HG03565 (cell line): ENCODE data around the gene NOL8.

Source experiments
- ATAC-seq: cut with Tn5 transposase; IDR thresholded peaks from one replicate; pipeline ENCODE4 v1.9.1; 2021; ENCODE audit warnings: mild to moderate bottlenecking, moderate library complexity; ENCODE audit not compliant: unreplicated experiment

NOL8 gene

DNA sequence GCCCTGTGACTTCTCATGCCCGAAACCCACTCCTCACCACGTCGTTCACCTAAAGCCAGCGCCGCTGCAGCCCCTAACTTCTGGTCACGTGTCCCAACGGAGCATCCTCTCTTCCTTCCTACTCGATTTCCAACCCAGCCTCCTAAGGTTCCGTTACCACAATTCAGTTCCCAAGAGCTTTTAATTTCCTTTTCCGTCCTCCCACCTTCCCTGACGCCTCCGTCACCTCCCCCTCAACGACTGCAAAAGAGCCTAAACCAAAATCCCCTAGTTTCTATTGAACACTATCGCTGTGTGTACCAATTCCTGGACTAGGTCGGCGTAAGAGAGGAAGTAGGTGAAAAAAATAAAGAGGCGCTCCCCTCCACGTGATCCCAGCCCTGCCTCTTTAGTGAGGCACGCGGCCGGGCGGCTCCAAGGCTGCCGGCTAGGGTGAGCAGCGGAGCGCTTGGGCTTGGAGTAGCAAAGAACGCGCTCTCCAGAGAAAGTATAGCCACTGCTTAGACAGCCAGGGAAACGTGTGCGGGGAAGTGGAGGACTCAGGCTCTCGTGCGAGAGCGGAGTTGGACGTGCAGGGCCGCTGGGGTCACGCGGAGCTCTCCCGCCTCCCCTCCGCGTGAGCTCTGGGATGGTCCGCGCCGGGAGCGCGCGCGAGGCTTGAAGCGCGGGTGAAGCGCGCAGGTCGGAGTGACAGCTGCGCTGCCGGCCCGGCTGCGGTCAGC, at the start of gene NOL8, which contains the start of gene CENPP:
Gene NOL8, minus strand, starts transcription at position 82 of the 722 bp plus-strand sequence. CDS start 1,189 bp downstream, outside the sequence.
Gene CENPP, plus strand, starts transcription at position 685 of the 722 bp plus-strand sequence.
- peak; percentile 70 for ATAC-seq

DNA sequence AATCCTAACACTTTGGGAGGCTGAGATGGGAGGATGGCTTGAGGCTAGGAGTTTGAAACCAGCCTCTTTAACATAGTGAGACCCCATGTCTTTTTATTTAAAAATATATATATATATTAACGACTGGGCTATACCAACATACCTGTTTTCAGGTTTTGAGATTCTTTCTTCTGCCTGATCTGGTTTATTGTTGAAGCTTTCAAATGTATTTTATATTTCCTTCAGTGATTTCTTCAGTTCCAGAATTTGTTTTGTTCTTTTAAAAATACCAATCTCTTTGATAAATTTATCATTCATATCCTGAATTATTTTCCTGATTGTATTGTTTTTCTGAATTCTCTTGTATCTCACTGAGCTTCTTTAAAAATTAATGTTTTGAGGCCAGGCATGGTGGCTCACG, 48.0 kb upstream of the NOL8 start:
- ATAC-seq: no peak

DNA sequence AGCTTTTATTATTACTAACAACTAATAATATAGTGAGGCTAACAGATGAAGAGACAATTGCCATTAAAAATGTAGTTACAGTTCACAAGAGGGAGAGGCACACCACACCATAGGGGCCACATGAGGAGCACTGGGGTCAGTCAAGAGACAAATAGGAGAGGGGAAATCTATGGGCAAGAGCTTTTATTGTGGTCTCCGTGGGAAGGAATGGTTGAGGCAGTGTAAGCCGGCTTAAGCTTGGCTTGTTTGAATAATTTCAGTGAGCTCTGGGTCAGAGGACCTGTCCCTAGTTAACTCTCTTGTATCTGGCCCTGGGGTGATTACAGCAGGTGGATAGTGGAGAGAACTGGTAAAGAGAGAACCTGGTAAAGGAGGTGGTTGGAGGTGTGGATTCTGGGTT, 43.9 kb upstream of the NOL8 start:
- ATAC-seq: no peak

DNA sequence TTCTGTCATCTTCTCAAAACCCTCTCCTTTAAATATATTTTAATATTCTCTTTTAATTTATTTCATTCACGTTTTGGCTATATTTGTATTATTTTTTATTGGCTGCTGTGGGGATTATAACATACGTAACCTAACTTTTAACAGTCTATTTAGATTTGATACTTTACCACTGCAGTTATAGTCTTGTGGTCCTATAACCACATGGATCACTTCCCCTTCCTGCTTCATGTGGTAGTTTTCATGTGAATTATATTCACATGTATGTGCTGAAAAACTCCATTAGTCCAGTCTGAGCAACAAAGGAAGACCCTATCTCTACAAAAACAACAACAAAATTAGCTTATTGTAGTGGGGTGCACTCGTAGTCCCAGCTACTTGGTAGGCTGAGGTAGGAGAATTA, 34.9 kb upstream of the NOL8 start:
- no peak for ATAC-seq

DNA sequence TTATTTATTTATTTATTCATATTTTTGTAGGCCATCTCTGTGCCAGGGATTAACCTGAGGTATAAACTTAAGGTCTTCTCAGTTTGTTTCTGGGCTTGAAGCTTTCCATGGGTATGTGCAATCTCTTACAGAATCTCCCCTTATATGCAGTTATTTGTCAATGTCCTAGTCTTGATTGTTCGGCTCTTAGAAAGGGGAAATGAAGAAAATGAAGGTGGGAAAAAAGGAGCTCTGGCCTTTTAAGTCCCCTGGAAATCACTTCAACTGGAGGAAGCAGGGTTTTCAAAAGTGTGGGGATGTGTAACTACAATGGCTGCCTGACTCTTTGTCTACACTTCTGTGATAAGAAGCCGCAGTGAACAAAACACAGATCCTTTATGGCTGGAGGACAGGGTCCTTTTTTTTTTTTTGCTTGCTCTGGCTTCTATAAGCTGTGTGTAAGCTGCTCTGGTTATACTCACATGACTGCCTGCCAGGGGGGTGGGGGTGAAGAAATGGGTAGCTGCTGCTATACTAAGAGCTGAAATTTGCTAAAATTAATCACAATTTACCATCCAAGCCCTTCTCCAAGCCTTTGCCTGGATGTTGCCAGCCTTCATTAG, 34.3 kb upstream of the NOL8 start:
- no peak for ATAC-seq

DNA sequence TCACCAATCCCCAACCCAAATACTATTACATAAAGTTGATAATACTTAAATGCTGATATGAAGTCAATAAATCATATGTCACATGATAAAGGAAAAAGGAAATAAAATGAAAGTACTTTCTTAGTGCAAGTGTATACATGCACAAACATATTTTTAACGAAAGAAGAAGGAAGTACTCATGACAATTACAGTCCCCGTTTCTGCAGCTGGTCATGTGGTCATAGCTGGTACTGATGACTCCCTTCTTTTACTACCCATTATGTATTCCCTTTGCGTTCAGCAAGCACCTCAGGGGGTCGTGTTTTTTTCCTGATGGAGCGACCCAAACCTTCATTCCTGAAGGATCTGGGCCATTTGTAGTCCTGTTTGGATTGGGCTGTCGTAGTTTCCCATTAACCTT, 27.9 kb upstream of the NOL8 start:
- ATAC-seq: no peak

DNA sequence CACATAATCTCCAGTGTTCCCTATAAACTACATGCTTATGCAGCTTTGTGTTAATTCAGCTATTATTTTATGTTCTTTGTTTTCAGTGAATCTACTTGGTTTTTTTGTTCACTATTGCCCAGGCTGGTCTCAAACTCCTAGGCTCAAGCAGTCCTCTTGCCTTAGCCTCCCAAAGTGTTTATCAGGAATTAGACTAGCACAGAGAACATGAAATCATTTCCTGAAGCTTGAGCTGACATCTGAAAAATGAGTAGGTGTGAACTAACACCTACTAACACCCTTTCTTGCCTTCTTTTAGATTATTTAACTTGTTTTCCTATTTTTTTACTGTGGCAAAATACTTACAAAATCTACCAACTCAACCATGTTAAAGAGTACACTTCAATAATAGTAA, 25.6 kb upstream of the NOL8 start:
- no peak for ATAC-seq

DNA sequence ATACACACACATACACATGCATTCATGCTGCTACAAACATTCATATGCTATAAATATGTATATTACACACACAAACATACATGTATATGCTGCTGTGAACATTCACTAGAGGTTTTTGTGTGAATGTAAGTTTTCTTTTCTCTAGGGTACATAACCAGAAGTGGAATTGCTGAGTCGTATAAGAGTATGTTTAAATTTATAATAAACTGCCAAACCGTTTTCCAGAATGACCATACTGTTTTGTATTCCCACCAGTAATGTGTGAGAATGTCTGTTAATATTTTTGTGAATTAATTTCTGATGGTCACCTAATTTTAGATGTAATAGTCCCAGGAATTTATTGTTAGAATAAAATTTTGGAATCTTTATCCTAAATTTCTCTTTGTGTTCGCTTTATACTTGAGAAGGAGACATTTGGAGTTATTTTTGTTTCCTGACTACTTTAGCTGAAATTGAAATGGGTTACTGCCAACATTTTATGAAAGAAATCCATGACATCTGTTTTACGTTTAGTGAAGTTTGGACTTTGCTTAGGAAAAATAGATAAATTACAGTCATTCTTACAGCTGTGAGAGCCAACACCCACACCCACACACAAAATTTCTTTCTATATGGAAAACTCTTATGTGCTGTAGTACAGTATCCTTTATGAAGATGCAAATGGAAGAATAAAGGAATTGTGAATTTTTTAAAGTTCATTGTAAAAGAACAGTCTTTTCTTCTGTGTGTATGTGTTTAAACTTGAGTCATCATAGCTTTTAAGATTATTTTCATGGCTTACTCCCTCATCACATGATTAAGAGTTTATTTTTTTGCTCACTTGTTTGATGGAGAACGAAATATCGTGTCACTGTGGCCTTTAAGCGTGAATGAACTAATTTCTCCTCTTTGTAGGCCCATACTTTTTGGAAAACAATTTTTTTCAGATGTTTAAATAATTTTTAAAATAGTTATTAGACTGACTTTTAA, 24.9 kb upstream of the NOL8 start:
- no peak for ATAC-seq

DNA sequence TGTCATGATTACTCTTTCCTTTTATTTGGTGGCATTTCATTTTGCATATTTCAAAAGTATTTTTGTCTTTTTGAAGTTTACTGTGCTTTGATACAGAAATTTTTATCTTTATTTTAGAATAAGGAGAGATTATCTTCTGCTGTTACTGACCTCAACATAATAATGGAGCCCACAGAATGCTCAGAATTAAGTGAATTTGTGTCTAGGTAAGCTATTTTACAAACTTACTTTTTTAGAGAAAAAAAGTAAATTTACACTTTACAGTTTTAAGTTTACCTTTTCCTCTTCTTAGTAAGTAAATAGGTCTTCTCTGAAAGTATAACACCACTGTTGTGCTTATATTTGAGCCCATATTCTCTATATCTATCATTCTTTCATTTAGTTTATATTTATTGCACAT, 20.4 kb upstream of the NOL8 start:
- no peak for ATAC-seq

DNA sequence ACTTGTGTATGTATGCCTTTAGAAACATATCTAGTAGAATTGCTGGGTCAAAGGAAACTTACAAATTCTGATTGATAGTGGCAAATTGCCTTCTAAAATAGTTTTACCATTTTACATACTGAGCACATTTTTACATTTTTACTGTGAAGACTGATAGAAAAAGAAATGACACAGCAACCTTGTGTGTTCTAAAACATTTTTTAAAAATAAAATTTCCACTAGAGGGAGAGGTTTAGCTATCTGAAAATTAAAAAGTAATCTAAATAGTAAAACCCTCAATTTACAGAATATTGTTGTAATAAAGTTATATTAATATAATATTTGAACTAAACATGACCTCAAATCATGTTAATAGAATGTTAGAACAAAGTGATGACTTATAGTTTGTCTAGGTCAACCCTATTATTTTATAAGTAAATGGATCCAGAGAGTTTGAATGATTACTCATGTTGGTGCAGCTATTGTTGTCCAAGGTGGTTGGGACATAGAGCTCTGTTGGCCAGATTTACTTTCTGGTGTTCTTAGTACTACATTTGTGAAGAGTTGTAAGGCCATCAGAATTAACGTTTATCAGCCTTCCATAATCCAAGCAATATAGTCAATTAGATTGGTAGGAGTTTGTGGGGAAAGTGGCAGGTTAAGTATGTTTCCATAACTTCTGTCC, 17.8 kb upstream of the NOL8 start:
- ATAC-seq: no peak

DNA sequence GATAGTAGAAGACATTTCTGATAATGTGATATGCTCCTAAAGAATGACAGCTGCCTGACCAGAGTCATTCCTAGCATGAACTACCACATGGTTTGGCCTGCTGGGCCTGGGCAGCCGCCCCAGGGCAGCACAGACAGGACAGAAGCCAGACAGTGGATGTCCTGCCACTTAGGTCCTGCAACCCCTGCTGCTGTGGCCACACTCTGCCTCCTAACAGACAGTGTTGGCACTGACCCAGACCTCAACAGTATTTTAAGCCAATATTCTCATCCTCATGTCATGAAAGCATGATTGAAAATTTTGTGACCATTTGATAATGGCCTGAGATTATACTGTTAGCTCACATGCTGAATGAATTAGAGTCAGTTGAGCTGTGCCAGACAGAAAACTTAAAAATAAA, 16.4 kb upstream of the NOL8 start:
- ATAC-seq: no peak

DNA sequence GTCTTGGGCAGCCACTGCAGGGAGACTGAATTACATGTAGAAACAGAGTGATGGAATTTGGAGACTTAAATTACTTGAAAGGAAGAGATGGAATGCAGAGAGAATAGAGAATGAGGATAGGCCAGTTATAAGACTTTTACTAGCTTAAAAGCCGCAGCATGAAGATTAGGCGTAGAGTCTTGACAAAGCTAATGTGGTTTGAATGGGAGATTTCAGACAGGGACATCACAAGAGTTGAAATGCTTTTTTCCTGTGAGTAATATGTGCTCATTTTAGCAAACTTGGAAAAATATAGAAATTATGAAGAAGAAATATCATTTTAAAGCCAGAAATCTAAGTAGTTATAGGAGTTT, 8.1 kb upstream of the NOL8 start:
- no peak for ATAC-seq

DNA sequence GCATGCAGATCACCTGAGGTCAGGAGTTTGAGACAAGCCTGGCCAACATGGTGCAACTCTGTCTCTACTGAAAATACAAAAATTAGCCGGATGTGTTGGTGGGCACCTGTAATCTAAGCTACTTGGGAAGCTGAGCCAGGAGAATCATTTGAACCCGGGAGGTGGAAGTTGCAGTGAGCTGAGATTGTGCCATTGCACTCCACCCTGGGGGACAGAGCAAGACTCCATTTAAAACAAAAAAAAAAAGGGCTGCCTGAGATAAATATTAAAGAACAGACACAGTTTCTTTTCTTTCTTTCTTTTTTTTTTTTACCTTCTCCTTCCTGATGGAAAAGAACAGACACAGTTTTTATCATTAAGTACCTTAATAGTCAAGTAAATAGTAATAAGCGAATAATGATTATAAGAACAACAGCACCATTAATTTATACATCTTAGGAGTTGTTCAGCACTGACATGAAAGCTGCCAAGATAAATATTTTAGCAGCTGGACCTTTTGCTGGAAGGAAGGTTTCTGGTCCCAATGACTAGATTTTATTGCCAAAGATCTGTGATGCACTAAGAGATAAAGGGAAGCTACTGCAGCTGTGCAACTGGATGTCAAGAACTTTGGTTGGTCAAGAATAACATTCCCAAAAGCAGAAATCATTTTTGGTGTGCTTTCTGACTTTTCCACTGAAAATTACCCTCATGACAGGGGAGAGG, 7.6 kb upstream of the NOL8 start:
- ATAC-seq: no peak

DNA sequence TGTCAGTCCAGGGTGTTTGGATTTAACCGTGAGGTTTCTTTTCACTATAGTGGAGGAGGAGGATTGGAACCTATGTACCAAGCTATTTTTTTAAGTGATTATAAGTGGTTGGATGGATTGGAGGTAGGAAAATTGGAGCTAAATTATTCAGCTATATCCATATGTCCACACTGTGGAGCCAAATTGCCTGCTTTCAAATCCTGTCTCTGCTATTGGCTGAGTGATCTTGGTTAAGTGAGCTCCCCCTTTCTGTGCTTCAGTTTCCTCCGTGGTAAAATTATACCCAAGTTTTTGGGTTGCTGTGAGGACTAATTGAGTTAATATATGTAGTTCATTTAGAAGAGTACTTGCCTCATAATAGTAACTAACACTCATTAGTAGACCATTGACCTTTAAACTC, 3.1 kb upstream of the NOL8 start:
- no peak for ATAC-seq

DNA sequence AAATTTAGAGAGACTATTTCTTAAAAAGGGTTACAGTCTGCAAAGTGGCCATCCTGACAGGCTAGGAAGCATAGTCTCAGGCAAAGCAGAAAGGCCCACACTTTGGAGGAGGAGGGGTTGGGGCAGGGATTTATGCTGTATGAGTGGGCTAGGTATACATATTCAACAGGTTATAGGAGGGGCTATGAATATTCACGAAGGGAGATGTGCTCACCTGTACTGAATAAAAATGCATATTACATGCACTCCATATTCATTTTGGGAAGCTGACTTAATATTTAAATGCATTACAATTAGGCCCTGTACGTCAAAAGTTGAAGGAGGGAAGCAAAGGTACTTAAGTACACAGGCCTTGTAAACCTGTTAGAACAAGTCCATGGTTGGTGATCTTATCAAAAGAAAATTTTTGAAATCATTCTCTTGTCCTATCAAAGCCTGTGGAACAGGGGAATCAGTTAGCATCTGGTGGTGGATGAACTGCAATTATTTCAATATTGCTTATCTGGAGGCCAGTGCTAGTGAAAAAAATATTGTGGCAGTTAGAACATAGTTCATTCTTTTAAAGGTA, 2.2 kb upstream of the NOL8 start:
- ATAC-seq: no peak

DNA sequence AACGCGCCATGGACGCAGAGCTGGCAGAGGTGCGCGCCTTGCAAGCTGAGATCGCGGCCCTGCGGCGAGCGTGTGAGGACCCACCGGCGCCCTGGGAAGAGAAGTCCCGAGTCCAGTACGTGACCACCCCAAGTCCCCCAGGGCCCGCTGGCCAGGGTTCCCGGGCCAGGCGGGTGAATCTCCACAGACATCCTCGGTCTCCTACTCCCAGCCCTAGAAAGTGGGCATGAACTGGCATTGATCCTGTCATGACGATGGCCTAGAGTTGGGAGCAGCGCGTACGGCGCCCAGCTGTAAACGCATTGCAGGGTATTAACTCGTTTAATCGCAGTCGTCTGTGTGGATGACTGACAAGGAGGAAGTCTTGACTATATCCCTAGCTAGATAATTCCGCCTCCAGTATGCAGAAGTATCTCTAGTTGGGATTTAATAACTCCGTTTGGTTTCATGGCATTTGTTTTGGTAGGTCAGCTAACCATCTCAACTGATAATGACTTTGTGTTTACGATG, 896 bp upstream of the NOL8 start:
- ATAC-seq: no peak

DNA sequence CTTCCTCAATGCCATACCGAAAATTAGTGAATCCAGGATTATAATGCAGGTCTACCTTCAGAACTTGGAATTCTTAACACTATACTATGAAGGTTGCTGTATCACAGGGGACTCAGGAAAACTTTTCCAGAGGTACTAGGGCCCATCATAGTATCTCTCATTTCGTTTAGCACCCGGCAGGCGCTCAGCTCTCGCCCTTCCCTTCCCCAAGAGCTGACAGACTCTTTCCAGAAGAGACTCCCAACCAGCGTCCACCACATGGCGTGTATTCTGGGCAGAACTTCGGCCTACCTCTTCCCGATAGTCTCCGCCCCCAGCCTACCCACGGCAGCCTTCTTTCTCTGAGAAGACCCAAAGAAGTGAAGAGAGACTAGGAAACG, 271 bp downstream of the NOL8 start:
- peak; percentile 5 for ATAC-seq

DNA sequence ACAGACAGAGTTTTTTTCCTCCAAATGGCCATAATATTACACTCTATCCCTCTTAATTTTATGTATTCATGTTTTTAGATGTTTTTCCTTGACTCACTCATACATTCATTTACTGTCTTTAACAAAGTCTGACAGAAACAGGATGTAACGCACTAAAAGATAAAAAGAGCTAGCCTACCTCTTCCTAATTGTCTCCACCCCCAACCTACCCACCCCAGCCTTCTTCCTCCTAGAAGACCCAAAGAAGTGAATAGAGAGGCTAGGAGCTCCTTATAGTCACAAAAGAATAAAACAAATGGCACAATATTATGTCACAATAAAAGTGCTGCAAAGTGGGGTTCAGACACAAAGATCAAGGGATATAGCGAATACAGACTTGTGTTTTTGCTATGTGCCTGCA, 719 bp downstream of the NOL8 start:
- ATAC-seq: no peak

DNA sequence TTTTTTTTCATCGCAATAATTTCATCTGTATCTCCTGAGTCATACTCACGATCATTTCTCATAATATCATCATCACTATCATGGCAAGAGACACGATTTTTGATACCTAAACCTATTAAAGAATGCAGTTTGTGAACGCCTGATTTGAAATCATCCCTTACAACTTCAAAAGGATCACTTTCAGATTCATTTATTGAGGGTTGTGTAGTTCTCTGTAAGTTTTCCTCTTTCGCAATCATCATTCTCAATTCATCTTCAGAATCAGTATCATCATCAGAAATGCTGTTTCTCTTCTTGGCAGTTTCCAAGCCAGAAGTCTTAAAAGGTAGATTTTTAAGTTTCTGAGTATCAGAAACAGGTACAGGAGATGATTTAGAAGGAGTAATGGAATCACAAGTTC, 9.7 kb downstream of the NOL8 start:
- ATAC-seq: no peak

DNA sequence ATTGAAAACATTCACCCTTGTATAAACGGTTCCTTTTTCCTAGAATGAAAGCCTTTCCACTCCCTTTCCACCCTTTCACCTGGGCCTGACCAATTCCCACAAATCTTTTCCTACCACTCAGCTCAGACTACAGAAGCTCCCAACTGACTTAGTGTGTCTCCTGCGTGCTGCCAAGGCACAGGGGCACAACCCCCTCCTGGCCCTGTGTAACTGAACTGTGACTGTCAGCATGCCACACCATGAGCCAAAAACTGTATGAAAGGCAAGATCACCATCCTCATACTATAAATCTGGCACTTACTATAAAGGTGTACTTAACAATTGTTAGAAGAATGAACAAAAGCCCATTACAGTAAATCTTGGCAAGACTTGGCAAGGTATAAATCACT, 11.5 kb downstream of the NOL8 start:
- no peak for ATAC-seq
